Thyroid gland (tissue), 4 donors: Measurements from ENCODE around the gene CDK5RAP3.

Experiments
- POLR2A ChIP-seq, 2 donors: fragments of 450-650 bp; IDR thresholded peaks; one replicate each; pipeline ENCODE4 v1.6.1; 2017; ENCODE audit warnings: antibody characterized with exemption in 2 of 2, mild to moderate bottlenecking in 2 of 2, moderate library complexity in 1 of 2
- TF ChIP-seq, protein P1 (sequence below), 6 experiments: fragments of 200-600 bp in 3 of 6; fragments of 450-650 bp in 3 of 6; sonication (generic) in 3 of 6; IDR thresholded peaks; one replicate each; pipeline ENCODE4 v1.5.1; 2016 to 2019; ENCODE audit warnings: antibody characterized with exemption in 6 of 6, mild to moderate bottlenecking in 2 of 6, inconsistent platforms in 1 of 6, moderate library complexity in 1 of 6

DNA sequence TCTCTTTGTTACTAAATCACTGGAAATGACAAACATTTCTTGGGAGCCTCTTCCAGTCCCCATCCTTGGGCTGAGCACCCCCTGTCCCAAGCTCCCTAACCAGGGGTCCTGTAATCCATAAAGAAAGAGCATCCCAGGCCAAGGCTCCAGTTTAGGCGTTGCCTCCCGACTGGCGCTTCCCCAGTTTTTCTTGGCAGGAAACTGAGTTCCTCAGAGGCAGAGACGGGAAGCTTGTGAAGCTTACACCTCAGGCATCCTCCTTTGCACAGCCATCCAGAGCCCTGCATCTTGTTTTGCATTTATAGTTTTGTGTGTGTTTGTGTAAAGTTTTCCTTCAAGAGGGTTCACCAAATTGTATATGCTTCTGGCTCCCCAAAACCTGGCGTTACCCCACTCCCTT, 59.6 kb downstream of the CDK5RAP3 start:
- TF ChIP-seq, protein P1, sequence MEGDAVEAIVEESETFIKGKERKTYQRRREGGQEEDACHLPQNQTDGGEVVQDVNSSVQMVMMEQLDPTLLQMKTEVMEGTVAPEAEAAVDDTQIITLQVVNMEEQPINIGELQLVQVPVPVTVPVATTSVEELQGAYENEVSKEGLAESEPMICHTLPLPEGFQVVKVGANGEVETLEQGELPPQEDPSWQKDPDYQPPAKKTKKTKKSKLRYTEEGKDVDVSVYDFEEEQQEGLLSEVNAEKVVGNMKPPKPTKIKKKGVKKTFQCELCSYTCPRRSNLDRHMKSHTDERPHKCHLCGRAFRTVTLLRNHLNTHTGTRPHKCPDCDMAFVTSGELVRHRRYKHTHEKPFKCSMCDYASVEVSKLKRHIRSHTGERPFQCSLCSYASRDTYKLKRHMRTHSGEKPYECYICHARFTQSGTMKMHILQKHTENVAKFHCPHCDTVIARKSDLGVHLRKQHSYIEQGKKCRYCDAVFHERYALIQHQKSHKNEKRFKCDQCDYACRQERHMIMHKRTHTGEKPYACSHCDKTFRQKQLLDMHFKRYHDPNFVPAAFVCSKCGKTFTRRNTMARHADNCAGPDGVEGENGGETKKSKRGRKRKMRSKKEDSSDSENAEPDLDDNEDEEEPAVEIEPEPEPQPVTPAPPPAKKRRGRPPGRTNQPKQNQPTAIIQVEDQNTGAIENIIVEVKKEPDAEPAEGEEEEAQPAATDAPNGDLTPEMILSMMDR (IDR thresholded peaks at IDR 0.05), result no peak
- no peak for TF ChIP-seq POLR2A (IDR thresholded peaks at IDR 0.05)
